ENCODE results near the gene CHST11. TPM values are rescaled to one million over a fixed set of nuclear protein-coding genes. Genes with fewer than 3 reads are reported as not detected.

The CHST11 gene
- total and polyA plus RNA-seq, 9 of the 15 experiments (the other 6 are each of a cell fraction or from before 2014, with no cell fraction given), result 2.3 to 38.7 (median 15.0) TPM

DNA sequence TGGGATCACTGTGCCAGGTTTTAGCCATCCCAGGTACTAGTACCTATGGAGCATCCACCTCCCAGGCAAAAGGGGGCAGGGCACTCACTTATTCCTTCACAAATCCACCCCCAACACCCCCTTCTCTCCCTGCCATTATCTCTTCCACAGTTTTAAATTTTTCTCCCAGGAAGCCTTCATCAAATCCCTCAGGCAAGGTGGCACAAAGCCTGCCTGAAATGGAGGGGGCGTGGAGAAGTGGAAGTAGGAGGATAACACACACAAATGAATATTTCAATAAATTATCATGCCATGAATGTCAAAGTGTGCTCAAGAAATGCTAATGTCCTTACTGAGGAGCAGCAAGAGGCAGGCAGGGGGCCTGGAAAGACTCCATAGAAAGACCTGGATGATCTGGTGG is 4.7 kb upstream of the CHST11 start (continued):
- no peak for TF ChIP-seq ZNF280B (CRISPR knock-in tag; IDR thresholded peaks at IDR 0.05)
- no peak for TF ChIP-seq THRAP3 (IDR thresholded peaks at IDR 0.05; ENCODE audit: borderline replicate concordance)
- no peak for TF ChIP-seq RHOXF2B (CRISPR knock-in tag; conservative IDR thresholded peaks at IDR 0.05)
- TF ChIP-seq, protein P1, sequence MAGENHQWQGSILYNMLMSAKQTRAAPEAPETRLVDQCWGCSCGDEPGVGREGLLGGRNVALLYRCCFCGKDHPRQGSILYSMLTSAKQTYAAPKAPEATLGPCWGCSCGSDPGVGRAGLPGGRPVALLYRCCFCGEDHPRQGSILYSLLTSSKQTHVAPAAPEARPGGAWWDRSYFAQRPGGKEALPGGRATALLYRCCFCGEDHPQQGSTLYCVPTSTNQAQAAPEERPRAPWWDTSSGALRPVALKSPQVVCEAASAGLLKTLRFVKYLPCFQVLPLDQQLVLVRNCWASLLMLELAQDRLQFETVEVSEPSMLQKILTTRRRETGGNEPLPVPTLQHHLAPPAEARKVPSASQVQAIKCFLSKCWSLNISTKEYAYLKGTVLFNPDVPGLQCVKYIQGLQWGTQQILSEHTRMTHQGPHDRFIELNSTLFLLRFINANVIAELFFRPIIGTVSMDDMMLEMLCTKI (IDR thresholded peaks at IDR 0.05; ENCODE audit: partially characterized antibody), result no peak
- no peak for TF ChIP-seq PHB (CRISPR knock-in tag; IDR thresholded peaks at IDR 0.05)
- TF ChIP-seq NRF1 (conservative IDR thresholded peaks at IDR 0.05 in 1 of 2, IDR thresholded peaks at IDR 0.05 in 1 of 2), result no peak
- TF ChIP-seq NONO (IDR thresholded peaks at IDR 0.05; ENCODE audit: low read depth in 2 of 2, low read length in 1 of 2), result no peak

- FAIRE-seq, result no peak
- ATAC-seq, result no peak
- 0% methylated on average over 1 of the region's 2 CpGs for WGBS (ENCODE audit: insufficient coverage, low coverage, missing lambda C conversion rate)
These were observed 3.6 kb upstream of the CHST11 start for GRCh38 chr12:104453133-104453532.

More at GRCh38 chr12:104453133-104453532, 3.6 kb upstream of the CHST11 start:
- H2AFZ ChIP-seq (ENCODE audit: low read depth, low read length), result no peak overlapping the region
- no peaks in the 10 kb centered on the region for H3K9me3 ChIP-seq (replicated peaks; ENCODE audit: control insufficient read depth, insufficient read depth, low read depth, low read length)
- no peak overlapping the region for H3K4me3 ChIP-seq
- no peak for TF ChIP-seq PURB (CRISPR knock-in tag; IDR thresholded peaks at IDR 0.05; ENCODE audit: low read depth)
- TF ChIP-seq ZNF699 (CRISPR knock-in tag; IDR thresholded peaks at IDR 0.05; ENCODE audit: insufficient replicate concordance), result no peak
- TF ChIP-seq, protein P2, sequence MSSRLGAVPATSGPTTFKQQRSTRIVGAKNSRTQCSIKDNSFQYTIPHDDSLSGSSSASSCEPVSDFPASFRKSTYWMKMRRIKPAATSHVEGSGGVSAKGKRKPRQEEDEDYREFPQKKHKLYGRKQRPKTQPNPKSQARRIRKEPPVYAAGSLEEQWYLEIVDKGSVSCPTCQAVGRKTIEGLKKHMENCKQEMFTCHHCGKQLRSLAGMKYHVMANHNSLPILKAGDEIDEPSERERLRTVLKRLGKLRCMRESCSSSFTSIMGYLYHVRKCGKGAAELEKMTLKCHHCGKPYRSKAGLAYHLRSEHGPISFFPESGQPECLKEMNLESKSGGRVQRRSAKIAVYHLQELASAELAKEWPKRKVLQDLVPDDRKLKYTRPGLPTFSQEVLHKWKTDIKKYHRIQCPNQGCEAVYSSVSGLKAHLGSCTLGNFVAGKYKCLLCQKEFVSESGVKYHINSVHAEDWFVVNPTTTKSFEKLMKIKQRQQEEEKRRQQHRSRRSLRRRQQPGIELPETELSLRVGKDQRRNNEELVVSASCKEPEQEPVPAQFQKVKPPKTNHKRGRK (tag; IDR thresholded peaks at IDR 0.05), result peak; percentile 67
- no peak for DNase-seq (ENCODE audit: extremely low read depth in 1 of 4, low spot score in 3 of 4)
- POLR2A ChIA-PET, result no interaction called here
- H4K20me1 ChIP-seq (replicated peaks; ENCODE audit: control insufficient read depth, insufficient read depth, low read length), result no peaks in the 10 kb centered on the region
- no peak overlapping the region for H3K27ac ChIP-seq (ENCODE audit: extremely low read depth, low read depth, low read length)
- BruUV-seq (replicated peaks), result no TSS peak
- H3K4me2 ChIP-seq (ENCODE audit: insufficient read depth, low read length), result no peak overlapping the region
- CTCF ChIA-PET (ENCODE audit: low intra/inter-chr PET ratio), result no interaction called here
- intact Hi-C loops (cut with micrococcal nuclease), result loop anchor here (10.0 kb wide), 1 partner anchor 372 kb away; no protein-coding TSS in a partner anchor
- in situ Hi-C loops (cut with MboI), result no loop called here
- H3K36me3 ChIP-seq (ENCODE audit: control insufficient read depth, insufficient read depth, low read length), result no peaks in the 10 kb centered on the region
- peaks cover 7 to 20% of the 10 kb centered on the region in 2 experiments; a peak in 3 of 5 replicates for H3K4me1 ChIP-seq (replicated peaks in 1 of 2; ENCODE audit: control insufficient read depth in 2 of 2, insufficient read depth in 2 of 2, low read length in 2 of 2)
- no peaks in the 10 kb centered on the region for H3K9me1 ChIP-seq (ENCODE audit: control insufficient read depth, insufficient read depth, low read length)
- H3K79me2 ChIP-seq (ENCODE audit: control insufficient read depth, insufficient read depth, low read length), result peaks cover 14% of the 10 kb centered on the region
- no peaks in the 10 kb centered on the region for H3K27me3 ChIP-seq (ENCODE audit: control insufficient read depth in 2 of 2, insufficient read depth in 2 of 2, low read length in 2 of 2)
- no peak overlapping the region for H3K9ac ChIP-seq (ENCODE audit: insufficient read depth in 1 of 2, low read depth in 2 of 2, low read length in 2 of 2)
